Pericardium fibroblast (primary cell): Measurements from ENCODE around the gene RBM17. TPM values are rescaled to one million over a fixed set of nuclear protein-coding genes. Genes with fewer than 3 reads are reported as not detected.

Source experiments
- total RNA-seq: library from RNA; depleted of rRNA; stranded (reverse); fragments of >200 nt; gene quantifications from 2 replicates; pipeline ENCODE4 v1.2.3, GENCODE V29; 2015

Gene RBM17, protein sequence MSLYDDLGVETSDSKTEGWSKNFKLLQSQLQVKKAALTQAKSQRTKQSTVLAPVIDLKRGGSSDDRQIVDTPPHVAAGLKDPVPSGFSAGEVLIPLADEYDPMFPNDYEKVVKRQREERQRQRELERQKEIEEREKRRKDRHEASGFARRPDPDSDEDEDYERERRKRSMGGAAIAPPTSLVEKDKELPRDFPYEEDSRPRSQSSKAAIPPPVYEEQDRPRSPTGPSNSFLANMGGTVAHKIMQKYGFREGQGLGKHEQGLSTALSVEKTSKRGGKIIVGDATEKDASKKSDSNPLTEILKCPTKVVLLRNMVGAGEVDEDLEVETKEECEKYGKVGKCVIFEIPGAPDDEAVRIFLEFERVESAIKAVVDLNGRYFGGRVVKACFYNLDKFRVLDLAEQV
- 22.9 and 30.6 TPM in 2 replicates for total RNA-seq

DNA sequence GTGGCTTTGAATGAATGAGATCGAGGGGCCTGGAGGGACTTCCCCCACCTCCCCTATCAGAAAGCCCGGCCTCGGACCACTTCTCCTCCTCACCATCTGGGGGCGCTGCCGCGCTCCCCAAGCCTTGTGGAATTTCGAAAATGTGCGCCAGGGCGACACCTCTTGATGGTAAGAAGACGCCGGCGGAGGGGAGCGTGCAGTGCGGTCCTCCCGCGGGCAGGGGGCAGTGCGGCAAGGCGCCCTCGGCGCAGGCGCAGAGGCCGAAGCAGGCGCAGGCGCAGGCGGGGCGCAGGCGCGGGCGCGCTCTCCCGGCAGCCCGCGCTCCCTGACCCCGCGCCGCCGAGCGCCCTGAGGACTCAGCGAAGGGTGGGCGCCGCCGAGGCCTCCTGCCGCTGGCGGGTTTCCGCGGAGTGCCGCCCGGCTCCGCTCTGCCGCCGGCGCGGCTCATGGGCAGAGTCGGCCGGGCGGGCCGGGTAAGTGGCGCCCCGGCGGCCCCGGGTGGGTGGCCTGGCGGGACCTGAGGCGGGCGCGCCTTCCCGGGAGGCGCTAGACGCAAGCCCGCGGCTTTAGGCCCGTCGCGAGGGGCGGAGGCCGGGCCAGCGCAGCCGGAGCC is at the start of gene RBM17:
Gene RBM17, plus strand, starts transcription at position 314 of the 613 bp plus-strand sequence. CDS start 8,032 bp downstream, outside the sequence.

DNA sequence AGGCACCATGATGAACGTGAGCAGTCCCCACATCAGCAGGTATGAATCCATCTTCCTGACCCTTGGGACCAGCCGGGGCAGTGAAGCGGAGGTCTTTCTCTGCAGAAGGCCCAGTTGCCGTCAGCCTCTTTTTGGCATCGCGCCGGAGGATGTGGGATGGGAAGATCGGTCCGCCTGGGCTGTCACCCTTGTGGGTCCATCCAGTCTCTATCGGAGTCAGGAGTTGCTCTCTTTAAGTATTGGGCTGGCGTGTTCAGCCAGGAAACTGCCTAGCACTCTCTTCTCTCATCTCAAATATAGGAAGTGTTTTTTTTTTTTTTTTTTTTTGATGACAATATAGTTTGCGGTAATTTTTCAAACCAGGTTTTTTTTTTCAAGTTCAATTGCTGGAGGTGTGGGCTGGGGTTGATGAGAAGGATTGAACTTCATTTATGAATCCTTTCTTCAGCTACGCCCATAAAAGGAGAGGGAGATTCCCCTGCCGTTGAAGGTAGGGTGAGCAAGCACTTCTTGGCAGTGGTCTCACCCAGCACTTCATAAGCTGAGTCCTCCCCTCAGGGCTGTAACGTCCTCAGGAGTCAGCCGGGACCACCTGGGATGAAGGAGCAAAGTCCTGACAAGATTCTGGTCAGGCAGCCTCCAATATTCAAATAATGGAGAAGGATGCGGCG is 26.6 kb upstream of the RBM17 start, which contains the start of gene IL2RA:
Gene IL2RA, minus strand, starts transcription at position 267 of the 671 bp plus-strand sequence. Its CDS starts 216 bp downstream, at position 51.

Other genes starting within 250 kb of the RBM17 start
- 3.5 and 6.7 TPM in 2 replicates for gene ANKRD16, start 199.1 kb upstream of the RBM17 start, total RNA-seq
- gene FBH1, start 198.8 kb upstream of the RBM17 start, total RNA-seq, result 63.6 and 78.6 TPM in 2 replicates
- 7.8 and 12.5 TPM in 2 replicates for gene IL15RA, start 111.5 kb upstream of the RBM17 start, total RNA-seq
- gene IL2RA, start 26.7 kb upstream of the RBM17 start, total RNA-seq, result not detected in 2 replicates
- 11.5 and 19.8 TPM in 2 replicates for gene PFKFB3, start 113.9 kb downstream of the RBM17 start, total RNA-seq